ENCODE data around the gene ATP2A3. TPM values are rescaled to one million over a fixed set of nuclear protein-coding genes. Genes with fewer than 3 reads are reported as not detected.
A peak's percentile ranks its signal among the peaks of the same experiment; 100 is the strongest.

ATP2A3 gene
- total and polyA plus RNA-seq, 10 donors = 103 to 240 (median 194) TPM

DNA sequence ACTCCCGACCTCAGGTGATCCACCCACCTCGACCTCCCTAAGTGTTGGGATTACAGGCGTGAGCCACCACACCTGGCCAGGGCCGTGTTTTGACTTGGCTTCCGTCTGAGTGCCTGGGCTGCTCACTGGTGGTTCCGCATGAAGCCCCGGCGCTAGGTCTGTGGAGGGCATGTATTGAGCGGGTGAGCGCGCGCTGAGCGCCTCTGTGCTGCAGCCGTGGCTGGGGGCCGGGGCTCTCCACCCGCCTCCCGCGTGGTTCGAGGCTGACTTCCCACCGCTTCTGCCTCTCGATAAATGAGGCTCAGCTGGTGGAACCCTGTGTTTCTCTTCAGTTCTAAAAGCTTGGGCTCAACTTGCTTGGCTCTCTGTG, 38.9 kb upstream of the ATP2A3 start:
- TF ChIP-seq CTCF (IDR thresholded peaks at IDR 0.05 in 8 of 11, conservative IDR thresholded peaks at IDR 0.05 in 3 of 11) (no peak), POLR2AphosphoS5 (IDR thresholded peaks at IDR 0.05) (peak in 2 of 3 donors; percentile 39 to 69), POLR2A (IDR thresholded peaks at IDR 0.05) (no peak)
- Histone ChIP-seq H3K36me3 (peaks cover 0 to 34% (median 30%) of the 10 kb centered on the region in 6 donors), H3K4me3 (no peak overlapping the region), H3K4me1 (peaks cover 10 to 53% (median 26%) of the 10 kb centered on the region in 6 donors), H3K27me3 (replicated peaks in 1 of 7) (no peaks in the 10 kb centered on the region), H3K9me3 (no peaks in the 10 kb centered on the region), H3K27ac (peak overlapping the region in 1 of 8 donors; percentile 59)
- 86 to 92% (median 86%) methylated on average over 8 to 21 of the region's 21 CpGs for WGBS, 5 donors
- DNase-seq = no peak
- intact Hi-C loops (cut with DNase I; ENCODE audit: low total_unique reads) = loop anchor here (5.0 to 10.0 kb wide), 2 partner anchors 91 to 138 kb away; no protein-coding TSS in a partner anchor

- WGBS, 5 donors = 79 to 87% (median 84%) methylated on average over 13 of the region's 13 CpGs
- Histone ChIP-seq H3K36me3 (peaks cover 0 to 14% (median 10%) of the 10 kb centered on the region in 6 donors), H3K27ac (no peak overlapping the region), H3K9me3 (no peaks in the 10 kb centered on the region), H3K27me3 (replicated peaks in 1 of 7) (no peaks in the 10 kb centered on the region), H3K4me3 (no peak overlapping the region), H3K4me1 (peaks cover 10 to 41% (median 24%) of the 10 kb centered on the region in 6 donors)
- no peak for DNase-seq
- intact Hi-C loops (cut with DNase I; ENCODE audit: low total_unique reads) = loop anchor here (5.0 to 10.0 kb wide), 2 partner anchors 89 to 136 kb away; no protein-coding TSS in a partner anchor
- no peak for TF ChIP-seq CTCF (IDR thresholded peaks at IDR 0.05 in 8 of 11, conservative IDR thresholded peaks at IDR 0.05 in 3 of 11)
- TF ChIP-seq POLR2AphosphoS5 (IDR thresholded peaks at IDR 0.05) = no peak
- no peak for TF ChIP-seq POLR2A (IDR thresholded peaks at IDR 0.05)
Measured at GRCh38 chr17:4001048-4001590, 36.9 kb upstream of the ATP2A3 start.

DNA sequence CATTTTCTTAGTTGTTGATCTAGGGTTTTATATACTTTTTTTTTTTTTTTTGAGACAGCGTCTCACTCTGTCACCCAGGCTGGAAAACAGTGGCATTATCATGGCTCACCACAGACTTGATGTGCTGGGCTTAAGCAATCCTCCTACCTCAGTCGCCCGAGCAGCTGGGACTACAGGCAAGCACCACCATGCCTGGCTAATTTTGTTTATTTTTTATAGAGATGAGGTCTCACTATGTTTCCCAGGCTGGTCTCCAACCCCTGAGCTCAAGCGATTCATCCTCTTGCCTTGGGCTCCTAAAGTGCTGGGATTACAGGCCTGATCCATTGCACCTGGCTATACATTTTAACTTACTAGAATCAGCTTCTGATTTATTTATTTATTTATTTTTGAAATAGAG, 34.2 kb upstream of the ATP2A3 start:
- DNase-seq = peak; percentile 22
- Histone ChIP-seq H3K9me3 (peaks cover 0 to 12% (median 10%) of the 10 kb centered on the region in 8 donors), H3K4me3 (no peak overlapping the region), H3K4me1 (peaks cover 0 to 22% (median 10%) of the 10 kb centered on the region in 6 donors), H3K27ac (no peak overlapping the region), H3K36me3 (no peaks in the 10 kb centered on the region), H3K27me3 (replicated peaks in 1 of 7) (no peaks in the 10 kb centered on the region)
- TF ChIP-seq CTCF (IDR thresholded peaks at IDR 0.05 in 8 of 11, conservative IDR thresholded peaks at IDR 0.05 in 3 of 11) = no peak
- TF ChIP-seq POLR2AphosphoS5 (IDR thresholded peaks at IDR 0.05) = no peak
- no peak for TF ChIP-seq POLR2A (IDR thresholded peaks at IDR 0.05)
- intact Hi-C loops (cut with DNase I; ENCODE audit: low total_unique reads) = no loop called here
- 82 to 98% (median 94%) methylated on average over 4 of the region's 4 CpGs for WGBS, 5 donors

DNA sequence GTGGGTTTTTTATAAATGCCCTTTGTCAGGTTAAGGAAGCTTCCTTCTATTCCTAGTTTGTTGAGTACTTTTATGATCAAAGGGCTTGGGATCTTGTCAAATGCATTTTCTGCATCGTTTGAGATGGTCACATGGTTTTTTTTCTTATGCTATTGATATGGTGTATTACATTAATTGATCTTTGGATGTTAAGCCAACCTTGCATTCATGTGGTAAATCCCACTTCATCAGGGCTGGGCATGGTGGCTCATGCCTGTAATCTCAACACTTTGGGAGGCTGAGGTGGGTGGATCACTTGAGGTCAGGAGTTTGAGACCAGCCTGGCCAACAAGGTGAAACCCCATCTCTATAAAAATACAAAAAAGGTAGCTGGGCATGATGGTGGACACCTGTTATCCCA, 30.8 kb upstream of the ATP2A3 start:
- no peaks in the 10 kb centered on the region for H3K27me3 ChIP-seq (replicated peaks in 1 of 7)
- H3K4me1 ChIP-seq = no peaks in the 10 kb centered on the region
- WGBS, 5 donors = 55 to 81% (median 71%) methylated on average over 1 of the region's 1 CpG
- H3K27ac ChIP-seq = no peak overlapping the region
- no peak for DNase-seq
- intact Hi-C loops (cut with DNase I; ENCODE audit: low total_unique reads) = no loop called here
- H3K9me3 ChIP-seq = peaks cover 0 to 12% (median 10%) of the 10 kb centered on the region in 8 donors
- TF ChIP-seq POLR2AphosphoS5 (IDR thresholded peaks at IDR 0.05) (no peak), POLR2A (IDR thresholded peaks at IDR 0.05) (no peak), CTCF (IDR thresholded peaks at IDR 0.05 in 8 of 11, conservative IDR thresholded peaks at IDR 0.05 in 3 of 11) (no peak)
- no peaks in the 10 kb centered on the region for H3K36me3 ChIP-seq
- no peak overlapping the region for H3K4me3 ChIP-seq
